ENCODE results near the gene RBM15. TPM values are rescaled to one million over a fixed set of nuclear protein-coding genes. Genes with fewer than 3 reads are reported as not detected.

The RBM15 gene
- total RNA-seq, 6 experiments from 2014 or later, result 16.1 to 18.2 (median 17.3) TPM

DNA sequence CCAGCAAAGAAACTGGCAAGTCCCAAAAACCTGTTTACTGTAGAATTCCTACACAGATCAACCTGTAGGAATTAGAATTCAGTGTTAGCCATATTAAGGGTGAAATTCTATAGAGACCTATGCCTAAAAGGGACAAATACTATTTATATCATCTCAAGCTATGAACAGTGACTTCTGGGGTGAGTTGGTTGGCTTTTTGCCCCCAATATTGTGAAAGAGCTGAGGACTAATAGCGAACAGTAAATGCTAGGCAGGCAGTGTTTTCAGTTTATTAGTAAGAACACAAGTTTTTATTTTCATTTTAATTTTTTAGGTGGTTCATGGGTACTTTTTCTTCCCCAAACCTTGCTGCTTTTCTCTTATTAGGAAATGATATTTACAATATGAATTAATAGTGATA, 36.3 kb downstream of the RBM15 start:
- no peak for DNase-seq
- H3K27me3 Mint-ChIP-seq (ENCODE audit: insufficient read depth), result no peaks in the 10 kb centered on the region
- H3K4me1 Mint-ChIP-seq (ENCODE audit: low read depth), result peaks cover 11% of the 10 kb centered on the region
- H3K9me3 Mint-ChIP-seq, result no peaks in the 10 kb centered on the region
- H3K27ac Mint-ChIP-seq, result no peak overlapping the region
- H3K36me3 Mint-ChIP-seq (ENCODE audit: low read depth), result peaks cover 27% of the 10 kb centered on the region
- TF ChIP-seq, protein P1, sequence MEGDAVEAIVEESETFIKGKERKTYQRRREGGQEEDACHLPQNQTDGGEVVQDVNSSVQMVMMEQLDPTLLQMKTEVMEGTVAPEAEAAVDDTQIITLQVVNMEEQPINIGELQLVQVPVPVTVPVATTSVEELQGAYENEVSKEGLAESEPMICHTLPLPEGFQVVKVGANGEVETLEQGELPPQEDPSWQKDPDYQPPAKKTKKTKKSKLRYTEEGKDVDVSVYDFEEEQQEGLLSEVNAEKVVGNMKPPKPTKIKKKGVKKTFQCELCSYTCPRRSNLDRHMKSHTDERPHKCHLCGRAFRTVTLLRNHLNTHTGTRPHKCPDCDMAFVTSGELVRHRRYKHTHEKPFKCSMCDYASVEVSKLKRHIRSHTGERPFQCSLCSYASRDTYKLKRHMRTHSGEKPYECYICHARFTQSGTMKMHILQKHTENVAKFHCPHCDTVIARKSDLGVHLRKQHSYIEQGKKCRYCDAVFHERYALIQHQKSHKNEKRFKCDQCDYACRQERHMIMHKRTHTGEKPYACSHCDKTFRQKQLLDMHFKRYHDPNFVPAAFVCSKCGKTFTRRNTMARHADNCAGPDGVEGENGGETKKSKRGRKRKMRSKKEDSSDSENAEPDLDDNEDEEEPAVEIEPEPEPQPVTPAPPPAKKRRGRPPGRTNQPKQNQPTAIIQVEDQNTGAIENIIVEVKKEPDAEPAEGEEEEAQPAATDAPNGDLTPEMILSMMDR (IDR thresholded peaks at IDR 0.05), result no peak
- no peak overlapping the region for H3K4me3 Mint-ChIP-seq

DNA sequence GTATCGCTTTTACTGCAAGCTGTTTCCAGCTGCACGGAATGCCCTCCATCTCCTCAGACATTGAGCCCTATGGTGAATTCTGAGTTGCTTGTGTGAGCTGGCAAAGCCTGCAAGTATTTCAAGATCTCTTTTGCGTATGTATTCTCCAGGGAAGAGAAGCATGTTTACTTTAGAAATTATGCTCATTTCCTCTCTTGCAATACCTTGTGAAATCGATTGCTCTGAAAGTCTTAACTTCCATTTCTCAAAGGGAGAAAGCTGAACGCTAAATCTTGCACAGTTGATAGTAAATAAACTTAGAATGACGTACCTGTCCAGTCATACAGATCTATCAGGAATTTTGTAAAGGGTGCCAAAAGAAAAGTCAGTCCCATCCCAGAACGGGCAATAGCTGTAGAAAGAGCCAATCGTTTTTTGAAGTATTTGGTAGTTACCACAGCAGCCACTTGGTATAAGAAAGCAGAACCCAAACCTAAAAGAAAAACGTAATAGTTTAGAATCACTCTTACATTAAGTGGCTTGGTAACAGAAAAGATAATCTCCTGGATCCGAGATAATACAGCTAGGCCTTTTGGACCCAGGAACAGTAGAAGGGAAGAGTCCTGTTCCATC, 41.6 kb downstream of the RBM15 start:
- H3K27me3 Mint-ChIP-seq (ENCODE audit: insufficient read depth), result no peaks in the 10 kb centered on the region
- no peak for DNase-seq
- no peak overlapping the region for H3K27ac Mint-ChIP-seq
- TF ChIP-seq, protein P1 (IDR thresholded peaks at IDR 0.05), result no peak
- H3K4me3 Mint-ChIP-seq, result no peak overlapping the region
- H3K4me1 Mint-ChIP-seq (ENCODE audit: low read depth), result peaks cover 29% of the 10 kb centered on the region
- peaks cover 55% of the 10 kb centered on the region for H3K36me3 Mint-ChIP-seq (ENCODE audit: low read depth)
- H3K9me3 Mint-ChIP-seq, result no peaks in the 10 kb centered on the region

DNA sequence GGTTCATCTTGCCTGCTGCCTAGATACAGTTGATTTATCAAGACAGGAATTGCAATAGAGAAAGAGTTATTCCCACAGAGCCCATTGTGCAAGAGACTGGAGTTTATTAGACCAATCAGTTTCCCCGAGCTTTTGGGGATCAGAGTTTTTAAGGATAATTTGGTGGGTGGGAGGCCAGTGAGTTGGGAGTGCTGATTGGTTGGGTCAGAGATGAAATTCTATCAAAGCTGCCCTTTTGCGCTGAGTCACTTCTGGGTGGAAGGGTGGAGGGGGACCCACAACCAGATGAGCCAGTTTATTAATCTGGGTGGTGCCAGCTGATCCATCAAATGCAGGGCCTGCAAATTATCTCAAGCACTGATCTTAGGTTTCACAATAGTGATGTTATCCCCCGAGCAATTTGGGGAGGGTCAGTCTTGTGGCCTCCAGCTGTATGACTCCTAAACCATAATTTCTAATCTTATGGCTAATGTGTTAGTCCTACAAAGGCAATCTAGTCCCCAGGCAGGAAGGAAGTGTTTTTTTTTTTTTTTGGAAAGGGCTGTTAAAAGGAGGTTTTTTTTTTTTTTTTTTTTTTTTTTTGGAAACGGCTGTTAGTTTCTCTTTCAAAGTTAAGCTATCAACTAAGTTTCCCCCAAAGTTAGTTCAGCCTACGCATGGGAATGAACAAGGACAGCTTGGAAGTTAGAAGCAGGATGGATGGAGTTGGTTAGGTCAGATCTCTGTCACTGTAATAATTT, 44.2 kb downstream of the RBM15 start:
- H3K27ac Mint-ChIP-seq, result peak overlapping the region; percentile 94
- peak overlapping the region; percentile 75 for H3K4me3 Mint-ChIP-seq
- TF ChIP-seq, protein P1 (IDR thresholded peaks at IDR 0.05), result no peak
- H3K27me3 Mint-ChIP-seq (ENCODE audit: insufficient read depth), result no peaks in the 10 kb centered on the region
- H3K9me3 Mint-ChIP-seq, result no peaks in the 10 kb centered on the region
- DNase-seq, result peak; percentile 44
- H3K36me3 Mint-ChIP-seq (ENCODE audit: low read depth), result peaks cover 45% of the 10 kb centered on the region
- H3K4me1 Mint-ChIP-seq (ENCODE audit: low read depth), result peaks cover 32% of the 10 kb centered on the region

DNA sequence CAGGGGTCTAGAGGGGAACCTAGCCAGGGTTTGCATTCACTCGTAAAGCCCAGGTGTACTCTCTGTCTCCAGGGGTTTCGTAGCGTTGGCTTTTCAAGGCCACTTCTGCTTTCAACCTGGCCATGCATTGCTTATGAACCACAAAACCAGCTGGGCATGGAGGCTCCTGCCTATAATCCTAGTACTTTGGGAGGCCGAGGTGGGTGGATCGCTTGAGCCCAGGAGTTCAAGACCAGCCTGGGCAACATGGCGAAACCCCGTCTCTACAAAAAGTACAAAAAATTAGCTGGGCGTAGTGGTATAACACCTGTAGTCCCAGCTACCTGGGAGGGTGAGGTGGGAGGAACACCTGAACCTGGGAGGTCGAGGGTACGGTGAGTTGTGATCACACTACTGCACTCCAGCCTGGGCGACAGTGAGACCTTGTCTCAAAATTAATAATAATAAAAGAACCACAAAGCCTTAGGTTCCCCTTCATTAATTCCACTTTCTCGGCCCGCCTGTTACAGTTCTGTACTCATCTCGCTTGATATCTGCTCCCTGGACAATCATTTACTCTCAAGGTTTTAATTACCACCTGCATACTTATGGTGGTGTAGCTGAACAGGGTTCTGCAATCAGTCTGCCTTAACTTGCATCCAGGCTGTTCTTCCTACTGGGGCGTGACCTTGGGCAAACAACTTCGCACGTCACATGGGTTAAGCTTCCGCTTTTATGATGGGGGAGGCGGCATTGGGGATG, 45.6 kb downstream of the RBM15 start:
- TF ChIP-seq, protein P1 (IDR thresholded peaks at IDR 0.05), result no peak
- peaks cover 41% of the 10 kb centered on the region for H3K4me1 Mint-ChIP-seq (ENCODE audit: low read depth)
- no peak for DNase-seq
- H3K36me3 Mint-ChIP-seq (ENCODE audit: low read depth), result peaks cover 32% of the 10 kb centered on the region
- H3K27me3 Mint-ChIP-seq (ENCODE audit: insufficient read depth), result no peaks in the 10 kb centered on the region
- peak overlapping the region; percentile 36; the same call in 1 of the 2 replicates for H3K27ac Mint-ChIP-seq
- H3K4me3 Mint-ChIP-seq, result no peak overlapping the region
- H3K9me3 Mint-ChIP-seq, result no peaks in the 10 kb centered on the region

DNA sequence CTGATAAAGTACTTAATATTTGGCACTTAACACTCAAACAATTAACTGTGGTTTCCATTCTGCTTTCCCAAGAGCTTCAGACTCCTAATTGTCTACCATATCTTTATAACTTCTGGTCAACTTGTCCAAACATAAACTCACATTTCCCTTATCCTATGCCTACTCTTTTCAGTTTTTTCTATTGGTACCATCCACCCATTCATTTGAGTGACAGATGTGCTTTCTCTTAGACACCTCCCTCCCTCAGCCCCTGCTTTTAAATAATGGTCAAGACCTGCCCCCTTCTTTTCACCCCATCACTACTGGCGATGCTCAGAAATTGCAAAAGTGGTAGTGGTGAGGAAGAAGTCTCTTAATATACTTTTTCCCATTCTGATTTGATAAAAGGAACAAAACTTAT, 46.2 kb downstream of the RBM15 start:
- Mint-ChIP-seq H3K27ac (peak overlapping the region; percentile 15), H3K4me3 (no peak overlapping the region), H3K36me3 (ENCODE audit: low read depth) (peaks cover 29% of the 10 kb centered on the region), H3K27me3 (ENCODE audit: insufficient read depth) (no peaks in the 10 kb centered on the region), H3K4me1 (ENCODE audit: low read depth) (peaks cover 47% of the 10 kb centered on the region), H3K9me3 (no peaks in the 10 kb centered on the region)
- TF ChIP-seq, protein P1 (IDR thresholded peaks at IDR 0.05), result no peak
- DNase-seq, result no peak

All from HFFc6 (cell line).